Endothelial cell (in vitro differentiated cells): Measurements from ENCODE around the gene CCAR1. TPM values are rescaled to one million over a fixed set of nuclear protein-coding genes. Genes with fewer than 3 reads are reported as not detected.
"Not testable (repeated sequence)": the region's sequence is repeated elsewhere in the genome, so short reads cannot be mapped to it uniquely, and the experiment has no call there.

Experiments
- DNase-seq: peaks from one replicate; pipeline ENCODE4 v3.0.0; 2021; ENCODE audit warnings: low spot score
- H3K27ac Mint-ChIP-seq: one replicate; pipeline ENCODE4 v1.8.0; 2021; ENCODE audit warnings: mixed read lengths, inconsistent platforms; ENCODE audit not compliant: unreplicated experiment
- H3K27me3 Mint-ChIP-seq: one replicate; pipeline ENCODE4 v1.8.0; 2021; ENCODE audit warnings: mild to moderate bottlenecking, moderate library complexity, mixed read lengths, inconsistent platforms; ENCODE audit not compliant: unreplicated experiment
- H3K36me3 Mint-ChIP-seq: one replicate; pipeline ENCODE4 v1.8.0; 2021; ENCODE audit warnings: mild to moderate bottlenecking, low read depth, mixed read lengths, inconsistent platforms; ENCODE audit not compliant: unreplicated experiment
- H3K4me1 Mint-ChIP-seq: one replicate; pipeline ENCODE4 v1.8.0; 2021; ENCODE audit warnings: mild to moderate bottlenecking, mixed read lengths, inconsistent platforms; ENCODE audit not compliant: unreplicated experiment
- H3K4me3 Mint-ChIP-seq: one replicate; pipeline ENCODE4 v1.8.0; 2021; ENCODE audit warnings: mild to moderate bottlenecking, mixed read lengths, inconsistent platforms; ENCODE audit not compliant: unreplicated experiment
- H3K9me3 Mint-ChIP-seq: one replicate; pipeline ENCODE4 v1.8.0; 2021; ENCODE audit warnings: mixed read lengths, inconsistent platforms; ENCODE audit not compliant: unreplicated experiment
- CTCF ChIP-seq: fragments of 200-600 bp; sonication (generic); IDR thresholded peaks from one replicate; pipeline ENCODE4 v1.5.0; 2021; ENCODE audit warnings: antibody characterized with exemption; ENCODE audit not compliant: unreplicated experiment
- total RNA-seq: library from RNA; stranded (reverse); fragmentation: NEBNext Ultra II Directional; extraction: Animal tissue kit (Norgen Biotek cat#: 25700); gene quantifications from one replicate; pipeline ENCODE4 v1.2.1, GENCODE V29; 2021; ENCODE audit not compliant: unreplicated experiment

Gene CCAR1
- total RNA-seq, 1 donor from 2014 or later, result 86.1 TPM

DNA sequence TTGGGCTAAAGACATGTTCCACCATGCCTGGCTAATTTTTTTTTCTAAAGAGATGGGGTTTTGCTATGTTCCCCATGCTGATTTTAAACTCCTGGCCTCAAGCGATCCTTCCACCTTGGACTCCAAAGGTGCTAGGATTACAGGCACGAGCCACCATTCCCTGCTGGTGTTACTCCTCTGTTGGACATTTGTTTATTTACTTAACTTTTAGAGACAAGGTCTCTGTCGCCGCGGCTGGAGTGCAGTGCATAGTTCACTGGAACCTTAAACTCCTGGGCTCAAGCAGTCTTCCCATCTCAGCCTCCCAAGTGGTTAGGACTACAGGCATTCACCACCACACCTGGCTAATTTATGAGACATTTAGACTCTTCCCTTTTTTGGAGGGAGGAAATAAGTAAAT lies 38.9 kb downstream of the CCAR1 start:
- H3K36me3 Mint-ChIP-seq, result peaks cover 29% of the 10 kb centered on the region
- no peak for DNase-seq
- H3K27me3 Mint-ChIP-seq, result no peaks in the 10 kb centered on the region
- peaks cover 12% of the 10 kb centered on the region for H3K4me1 Mint-ChIP-seq
- no peaks in the 10 kb centered on the region for H3K9me3 Mint-ChIP-seq
- no peak for TF ChIP-seq CTCF
- no peak overlapping the region for H3K4me3 Mint-ChIP-seq
- no peak overlapping the region for H3K27ac Mint-ChIP-seq

GRCh38 chr10:68767407-68767806 lies 46.4 kb downstream of the CCAR1 start:
- not testable (repeated sequence) for H3K27ac Mint-ChIP-seq, H3K9me3 Mint-ChIP-seq, H3K4me3 Mint-ChIP-seq, H3K27me3 Mint-ChIP-seq, DNase-seq
- Mint-ChIP-seq H3K36me3 (peaks cover 21% of the 10 kb centered on the region), H3K4me1 (peaks cover 12% of the 10 kb centered on the region)

DNA sequence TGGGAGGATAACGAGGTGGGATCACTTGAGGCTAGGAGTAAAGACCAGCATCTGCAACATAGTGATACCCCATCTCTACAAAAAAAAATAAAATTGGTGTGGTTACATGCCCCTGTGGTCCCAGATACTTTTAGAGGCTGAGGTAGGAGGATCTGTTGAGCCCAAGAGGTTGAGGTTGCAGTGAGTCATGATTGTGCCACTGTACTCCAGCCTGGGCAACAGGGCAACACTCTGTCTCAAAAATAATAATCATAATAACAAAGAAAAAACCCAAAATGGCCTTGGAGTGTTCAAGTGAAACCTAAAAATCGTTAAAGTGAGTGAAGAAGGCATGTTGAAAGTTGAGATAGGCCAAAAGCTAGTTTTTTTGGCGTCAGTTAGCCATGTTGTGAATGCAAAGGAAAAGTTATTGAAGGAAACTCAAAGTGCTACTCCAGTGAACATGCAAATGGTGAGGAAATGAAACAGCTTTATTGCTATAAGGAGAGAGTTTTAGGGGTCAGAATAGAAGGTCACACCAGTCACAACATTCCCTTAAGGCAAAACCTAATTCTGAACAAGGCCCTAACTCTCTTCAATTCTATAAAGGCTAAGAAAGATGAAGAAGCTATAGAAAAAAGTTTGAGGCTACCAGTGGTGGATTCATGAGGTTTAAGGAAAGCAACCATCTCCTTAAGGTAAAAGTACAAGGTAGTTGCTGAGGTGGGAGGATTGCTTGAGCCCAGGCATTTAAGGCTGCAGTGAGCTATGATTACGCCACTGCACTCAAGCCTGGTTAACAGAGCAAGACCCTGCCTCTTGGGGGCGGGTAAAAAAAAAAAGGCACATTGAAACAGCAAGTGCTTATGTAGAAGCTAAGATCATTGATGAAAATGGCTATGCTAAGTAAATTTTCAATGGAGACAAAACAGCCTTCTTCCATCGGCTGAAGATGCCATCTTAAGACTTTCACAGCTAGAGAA lies 60.9 kb downstream of the CCAR1 start:
- Mint-ChIP-seq H3K4me3 (no peak overlapping the region), H3K36me3 (peaks cover 38% of the 10 kb centered on the region)

GRCh38 chr10:68784476-68784875 lies 63.4 kb downstream of the CCAR1 start:
- H3K9me3 Mint-ChIP-seq, result no peaks in the 10 kb centered on the region
- peaks cover 29% of the 10 kb centered on the region for H3K36me3 Mint-ChIP-seq
- H3K27me3 Mint-ChIP-seq, result no peaks in the 10 kb centered on the region
- H3K4me1 Mint-ChIP-seq, result no peaks in the 10 kb centered on the region
- TF ChIP-seq CTCF, result no peak
- H3K4me3 Mint-ChIP-seq, result no peak overlapping the region
- no peak for DNase-seq
- no peak overlapping the region for H3K27ac Mint-ChIP-seq

More for the DNA sequence above, 60.9 kb downstream of the CCAR1 start:
- TF ChIP-seq CTCF, result no peak
- H3K9me3 Mint-ChIP-seq, result no peaks in the 10 kb centered on the region
- H3K4me1 Mint-ChIP-seq, result no peaks in the 10 kb centered on the region
- H3K27me3 Mint-ChIP-seq, result peaks cover 2% of the 10 kb centered on the region
- no peak for DNase-seq
- H3K27ac Mint-ChIP-seq, result no peak overlapping the region

DNA sequence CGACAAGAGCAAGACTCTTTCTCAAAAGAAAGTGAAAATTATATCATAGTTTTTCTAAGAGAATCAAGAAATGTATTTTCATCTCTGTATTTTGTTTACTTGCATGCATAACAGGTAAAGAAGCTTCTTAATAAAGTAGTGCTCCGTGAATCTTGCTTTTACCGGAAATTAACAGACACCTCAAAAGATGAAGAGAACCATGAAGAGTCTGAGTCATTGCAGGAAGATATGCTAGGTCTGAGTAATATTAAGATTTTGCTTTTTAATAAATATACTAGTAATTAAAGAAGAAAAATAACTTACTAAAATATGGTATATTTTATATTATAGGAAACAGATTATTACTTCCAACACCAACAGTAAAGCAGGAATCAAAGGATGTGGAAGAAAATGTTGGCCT lies 66.8 kb downstream of the CCAR1 start:
- Mint-ChIP-seq H3K4me3 (no peak overlapping the region), H3K4me1 (no peaks in the 10 kb centered on the region), H3K27ac (no peak overlapping the region), H3K9me3 (no peaks in the 10 kb centered on the region), H3K27me3 (no peaks in the 10 kb centered on the region), H3K36me3 (peaks cover 17% of the 10 kb centered on the region)
- no peak for TF ChIP-seq CTCF
- no peak for DNase-seq
